Type B pancreatic cell (in vitro differentiated cells): Measurements from ENCODE around the gene OR8D4. TPM values are rescaled to one million over a fixed set of nuclear protein-coding genes. Genes with fewer than 3 reads are reported as not detected.

Experiments used
- DNase-seq: peaks from one replicate; pipeline ENCODE4 v3.0.0; 2021; ENCODE audit warnings: mixed read lengths; ENCODE audit not compliant: unreplicated experiment; ENCODE audit errors: extremely low spot score
- H3K27ac Mint-ChIP-seq: 2 replicates; pipeline ENCODE4 v1.8.0; 2021; ENCODE audit warnings: mild to moderate bottlenecking, mixed read lengths
- H3K27me3 Mint-ChIP-seq: 2 replicates; pipeline ENCODE4 v1.8.0; 2021; ENCODE audit warnings: mixed read lengths
- H3K36me3 Mint-ChIP-seq: 2 replicates; pipeline ENCODE4 v1.8.0; 2021; ENCODE audit warnings: mixed read lengths
- H3K4me1 Mint-ChIP-seq: one replicate; pipeline ENCODE4 v1.8.0; 2021; ENCODE audit warnings: mixed read lengths; ENCODE audit not compliant: unreplicated experiment
- H3K4me3 Mint-ChIP-seq: 2 replicates; pipeline ENCODE4 v1.8.0; 2021; ENCODE audit warnings: mild to moderate bottlenecking, mixed read lengths
- H3K9me3 Mint-ChIP-seq: 2 replicates; pipeline ENCODE4 v1.8.0; 2021; ENCODE audit warnings: mixed read lengths
- CTCF ChIP-seq: fragments of 200-600 bp; sonication (generic); conservative IDR thresholded peaks from 2 replicates; pipeline ENCODE4 v1.5.0; 2021; ENCODE audit warnings: antibody characterized with exemption, mild to moderate bottlenecking
- total RNA-seq: library from RNA; stranded (reverse); gene quantifications from 2 replicates; pipeline ENCODE4 v1.2.1, GENCODE V29; 2021; ENCODE audit warnings: low replicate concordance

OR8D4 gene
- total RNA-seq, 1 donor from 2014 or later, result not detected

- Mint-ChIP-seq H3K9me3 (no peaks in the 10 kb centered on the region), H3K27ac (no peak overlapping the region), H3K27me3 (no peaks in the 10 kb centered on the region), H3K4me3 (no peak overlapping the region), H3K36me3 (no peaks in the 10 kb centered on the region), H3K4me1 (no peaks in the 10 kb centered on the region)
- DNase-seq, result no peak
- TF ChIP-seq CTCF, result no peak
These were observed 43.2 kb downstream of the OR8D4 start for GRCh38 chr11:123945132-123945531.

GRCh38 chr11:123956752-123957151 is 54.8 kb downstream of the OR8D4 start:
- no peak for TF ChIP-seq CTCF
- Mint-ChIP-seq H3K9me3 (peaks cover 13% of the 10 kb centered on the region), H3K27me3 (peaks cover 8% of the 10 kb centered on the region), H3K4me3 (no peak overlapping the region), H3K27ac (no peak overlapping the region), H3K4me1 (no peaks in the 10 kb centered on the region), H3K36me3 (no peaks in the 10 kb centered on the region)
- DNase-seq, result no peak

Other genes starting within 250 kb of the OR8D4 start
- gene SCN3B, start 247.5 kb upstream of the OR8D4 start, total RNA-seq, result 2.5 and 4.4 TPM in 2 replicates
- 16.2 and 20.5 TPM in 2 replicates for gene ZNF202, start 160.5 kb upstream of the OR8D4 start, total RNA-seq
- not detected in 2 replicates for gene OR6X1, start 147.6 kb upstream of the OR8D4 start, total RNA-seq
- gene OR6M1, start 95.8 kb upstream of the OR8D4 start, total RNA-seq, result not detected in 2 replicates
- gene TMEM225, start 16.5 kb upstream of the OR8D4 start, total RNA-seq, result not detected in 2 replicates
- not detected in 2 replicates for gene OR4D5, start 37.5 kb downstream of the OR8D4 start, total RNA-seq
- gene OR6T1, start 41.7 kb downstream of the OR8D4 start, total RNA-seq, result not detected in 2 replicates
- not detected in 2 replicates for gene OR10S1, start 75.6 kb downstream of the OR8D4 start, total RNA-seq
- gene OR10G6, start 93.0 kb downstream of the OR8D4 start, total RNA-seq, result not detected in 2 replicates
- gene OR10G4, start 110.8 kb downstream of the OR8D4 start, total RNA-seq, result not detected in 2 replicates
- not detected in 2 replicates for gene OR10G9, start 120.8 kb downstream of the OR8D4 start, total RNA-seq
- not detected in 2 replicates for gene OR10G8, start 124.6 kb downstream of the OR8D4 start, total RNA-seq
- gene OR10G7, start 139.2 kb downstream of the OR8D4 start, total RNA-seq, result not detected in 2 replicates
- 29.7 and 42.9 TPM in 2 replicates for gene VWA5A, start 213.3 kb downstream of the OR8D4 start, total RNA-seq